Spleen (tissue), 11 donors: ENCODE data around the gene IMPDH1. TPM values are rescaled to one million over a fixed set of nuclear protein-coding genes. Genes with fewer than 3 reads are reported as not detected.

Experiments used
- DNase-seq: peaks from one replicate; pipeline ENCODE4 v3.0.0-alpha.2; 2020
- H3K27ac ChIP-seq, 8 donors: fragments of 200-600 bp; sonication (generic) in 7 of 8; 1 replicate in 4 of 8; 2 replicates in 4 of 8; pipeline versions ENCODE4 v1.5.0 to v1.8.0; 2016 to 2021; ENCODE audit warnings: inconsistent platforms in 4 of 8, mild to moderate bottlenecking in 4 of 8, moderate library complexity in 1 of 8
- H3K27me3 ChIP-seq, 7 donors: fragments of 200-600 bp; sonication (generic) in 6 of 7; replicated peaks in 1 of 7; 1 replicate in 4 of 7; 2 replicates in 3 of 7; pipeline versions ENCODE4 v1.5.0 to v1.8.0; 2016 to 2021; ENCODE audit warnings: inconsistent platforms in 3 of 7, mild to moderate bottlenecking in 1 of 7
- H3K36me3 ChIP-seq, 6 donors: fragments of 200-600 bp; sonication (generic) in 5 of 6; 1 replicate in 4 of 6; 2 replicates in 2 of 6; pipeline versions ENCODE4 v1.5.0 to v1.8.0; 2016 to 2021; ENCODE audit warnings: inconsistent platforms in 2 of 6
- H3K4me1 ChIP-seq, 6 donors: fragments of 200-600 bp; sonication (generic) in 5 of 6; 1 replicate in 3 of 6; 2 replicates in 3 of 6; pipeline versions ENCODE4 v1.5.0 to v1.8.0; 2016 to 2021; ENCODE audit warnings: inconsistent platforms in 3 of 6
- H3K4me3 ChIP-seq, 8 donors: fragments of 200-600 bp; sonication (generic) in 7 of 8; 1 replicate in 4 of 8; 2 replicates in 4 of 8; pipeline versions ENCODE4 v1.5.0 to v1.8.0; 2016 to 2021; ENCODE audit warnings: inconsistent platforms in 4 of 8, mild to moderate bottlenecking in 4 of 8, moderate library complexity in 2 of 8
- H3K9me3 ChIP-seq, 8 donors: fragments of 200-600 bp; sonication (generic) in 7 of 8; 1 replicate in 4 of 8; 2 replicates in 4 of 8; pipeline versions ENCODE4 v1.5.0 to v1.8.0; 2016 to 2021; ENCODE audit warnings: inconsistent platforms in 4 of 8
- POLR2A ChIP-seq, 3 donors: fragments of 450-650 bp; IDR thresholded peaks; one replicate each; pipeline ENCODE4 v1.5.1; 2017; ENCODE audit warnings: antibody characterized with exemption in 3 of 3, mild to moderate bottlenecking in 1 of 3
- POLR2AphosphoS5 ChIP-seq, 3 donors: sonication (generic); formaldehyde crosslinking; IDR thresholded peaks; one replicate each; pipeline ENCODE4 v1.5.1; 2017; ENCODE audit warnings: antibody characterized with exemption in 3 of 3
- WGBS, 5 donors: extraction: QIAGEN DNeasy Blood & Tissue Kit in 3 of 5; methylation state at CpG; one replicate each; pipeline versions ENCODE4 v1.1.5 to v1.1.7; 2013 to 2018; 5-methylcytosine and 5-hydroxymethylcytosine counted together
- intact Hi-C: fragments of 100-400 bp; cut with DNase I; formaldehyde crosslinking; loops from one replicate; pipeline ENCODE4 v1.15.0; 2023; ENCODE audit warnings: low total_unique reads
- polyA plus RNA-seq, 3 donors: library from polyadenylated mRNA; stranded (reverse); fragments of 200-250 nt; gene quantifications; one replicate each; pipeline ENCODE4 v1.2.1, GENCODE V29; 2013
- total RNA-seq, 7 donors: library from RNA; depleted of rRNA in 3 of 7; stranded (reverse); fragments of >200 nt in 3 of 7; fragmentation: NEBNext Ultra II Directional in 4 of 7; extraction: Animal tissue kit (Norgen Biotek cat#: 25700) in 4 of 7; gene quantifications; one replicate each; pipeline versions ENCODE4 v1.1.0 to v1.2.1, GENCODE V29; 2016 to 2021
- TF ChIP-seq, protein P1 (sequence below), 11 experiments: fragments of 200-600 bp in 7 of 11; fragments of 450-650 bp in 4 of 11; sonication (generic) in 4 of 11; IDR thresholded peaks in 8 of 11; conservative IDR thresholded peaks in 3 of 11; 1 replicate in 7 of 11; 2 replicates in 4 of 11; pipeline versions ENCODE4 v1.4.0 to v1.8.0; 2016 to 2021; ENCODE audit warnings: antibody characterized with exemption in 11 of 11, inconsistent platforms in 4 of 11, mild to moderate bottlenecking in 1 of 11
- donor health status: healthy with polysubstance abuse.
- donor health status: DM: no; HTN: no; CAD: no; lungs with moderate emphysema.
- donor health status: DM: no; HTN: no; CAD: no.
- donor health status: Bipolar disorder and iron deficiency.
- donor health status: healthy.
- donor health status: DM: no; HTN: no; CAD: no.
- donor health status: DM: yes; HTN: yes; CAD: no.

IMPDH1 gene
- total and polyA plus RNA-seq, 10 donors: 29.9 to 120 (median 83.1) TPM

DNA sequence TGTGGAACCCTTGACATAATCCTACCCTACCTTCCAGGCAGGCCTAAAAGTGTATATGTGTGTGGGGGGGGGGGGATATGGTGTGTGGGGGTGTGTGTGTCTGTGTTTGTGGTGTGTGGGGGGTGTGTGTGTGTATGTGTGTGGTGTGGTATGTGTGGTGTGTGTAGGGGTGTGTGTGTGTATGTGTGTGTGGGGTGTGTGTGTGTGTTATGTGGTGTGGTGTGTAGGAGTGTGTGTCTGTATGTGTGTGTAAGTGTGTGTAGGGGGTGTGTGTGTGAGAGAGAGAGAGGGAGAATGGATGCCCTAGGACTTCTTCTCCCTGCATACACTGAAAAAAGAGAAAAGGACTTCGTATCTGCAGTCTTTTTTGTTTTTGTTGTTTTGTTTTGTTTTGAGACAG, 12.3 kb upstream of the IMPDH1 start:
- Histone ChIP-seq H3K27ac (no peak overlapping the region), H3K4me3 (no peak overlapping the region), H3K27me3 (no peaks in the 10 kb centered on the region), H3K36me3 (no peaks in the 10 kb centered on the region), H3K9me3 (no peaks in the 10 kb centered on the region), H3K4me1 (peaks cover 0 to 7% (median under 1%) of the 10 kb centered on the region in 6 donors)
- DNase-seq: no peak
- TF ChIP-seq POLR2AphosphoS5 (IDR thresholded peaks at IDR 0.05) (no peak), POLR2A (IDR thresholded peaks at IDR 0.05) (no peak)
- TF ChIP-seq, protein P1, sequence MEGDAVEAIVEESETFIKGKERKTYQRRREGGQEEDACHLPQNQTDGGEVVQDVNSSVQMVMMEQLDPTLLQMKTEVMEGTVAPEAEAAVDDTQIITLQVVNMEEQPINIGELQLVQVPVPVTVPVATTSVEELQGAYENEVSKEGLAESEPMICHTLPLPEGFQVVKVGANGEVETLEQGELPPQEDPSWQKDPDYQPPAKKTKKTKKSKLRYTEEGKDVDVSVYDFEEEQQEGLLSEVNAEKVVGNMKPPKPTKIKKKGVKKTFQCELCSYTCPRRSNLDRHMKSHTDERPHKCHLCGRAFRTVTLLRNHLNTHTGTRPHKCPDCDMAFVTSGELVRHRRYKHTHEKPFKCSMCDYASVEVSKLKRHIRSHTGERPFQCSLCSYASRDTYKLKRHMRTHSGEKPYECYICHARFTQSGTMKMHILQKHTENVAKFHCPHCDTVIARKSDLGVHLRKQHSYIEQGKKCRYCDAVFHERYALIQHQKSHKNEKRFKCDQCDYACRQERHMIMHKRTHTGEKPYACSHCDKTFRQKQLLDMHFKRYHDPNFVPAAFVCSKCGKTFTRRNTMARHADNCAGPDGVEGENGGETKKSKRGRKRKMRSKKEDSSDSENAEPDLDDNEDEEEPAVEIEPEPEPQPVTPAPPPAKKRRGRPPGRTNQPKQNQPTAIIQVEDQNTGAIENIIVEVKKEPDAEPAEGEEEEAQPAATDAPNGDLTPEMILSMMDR (IDR thresholded peaks at IDR 0.05 in 8 of 11, conservative IDR thresholded peaks at IDR 0.05 in 3 of 11): peak in 1 of 11 experiments; percentile 3
- intact Hi-C loops: no loop called here
- WGBS, 5 donors: 71 to 89% (median 82%) methylated on average over 1 of the region's 1 CpG

DNA sequence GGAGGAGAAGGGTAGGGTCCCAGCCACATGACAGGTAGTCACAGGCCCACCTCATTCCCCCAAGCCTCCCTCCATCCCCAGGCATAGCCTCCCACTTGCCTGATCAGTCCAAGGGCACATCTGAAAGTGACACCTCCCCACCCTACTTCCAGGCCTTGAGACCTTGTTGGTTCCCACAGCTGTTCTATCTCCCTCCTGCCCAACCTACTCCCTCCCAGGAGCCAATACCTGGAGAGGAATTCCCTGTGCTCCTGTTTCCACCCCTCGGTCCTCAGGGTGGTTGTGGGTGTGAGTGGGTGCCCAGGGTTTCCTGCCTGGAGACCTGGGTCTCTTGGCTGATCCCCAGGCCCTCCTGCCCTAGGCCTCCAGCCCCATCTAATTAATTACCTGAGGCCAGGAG, 11.6 kb upstream of the IMPDH1 start:
- Histone ChIP-seq H3K4me3 (no peak overlapping the region), H3K27me3 (no peaks in the 10 kb centered on the region), H3K4me1 (peaks cover 0 to 7% (median 0%) of the 10 kb centered on the region in 6 donors), H3K36me3 (no peaks in the 10 kb centered on the region), H3K9me3 (no peaks in the 10 kb centered on the region), H3K27ac (no peak overlapping the region)
- no peak for DNase-seq
- 80 to 93% (median 83%) methylated on average over 1 of the region's 1 CpG for WGBS, 5 donors
- TF ChIP-seq POLR2A (IDR thresholded peaks at IDR 0.05) (no peak), POLR2AphosphoS5 (IDR thresholded peaks at IDR 0.05) (no peak)
- TF ChIP-seq, protein P1 (IDR thresholded peaks at IDR 0.05 in 8 of 11, conservative IDR thresholded peaks at IDR 0.05 in 3 of 11): no peak
- intact Hi-C loops: no loop called here

DNA sequence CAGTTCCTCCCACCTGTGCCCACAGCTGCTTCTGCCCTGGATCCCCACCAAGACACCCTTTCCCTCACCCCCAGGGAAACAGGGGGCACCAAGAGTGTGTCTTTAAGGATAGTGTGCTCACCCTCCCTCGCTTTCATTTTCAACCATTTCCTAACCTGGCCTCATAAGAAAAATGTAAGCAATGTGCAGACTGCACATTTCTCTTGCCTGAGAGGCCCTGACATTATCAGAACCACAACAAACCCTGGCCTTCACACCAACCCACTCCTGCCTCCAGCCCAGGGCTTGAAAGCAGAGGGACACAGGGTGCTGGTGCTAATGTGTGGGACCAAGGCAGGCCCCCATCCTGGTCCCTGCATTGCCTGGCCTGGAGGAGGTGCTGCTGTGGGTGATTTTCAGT, 11.0 kb upstream of the IMPDH1 start:
- 75 to 93% (median 89%) methylated on average over 1 of the region's 1 CpG for WGBS, 5 donors
- no peak for DNase-seq
- TF ChIP-seq, protein P1 (IDR thresholded peaks at IDR 0.05 in 8 of 11, conservative IDR thresholded peaks at IDR 0.05 in 3 of 11): no peak
- TF ChIP-seq POLR2A (IDR thresholded peaks at IDR 0.05) (no peak), POLR2AphosphoS5 (IDR thresholded peaks at IDR 0.05) (no peak)
- Histone ChIP-seq H3K27ac (no peak overlapping the region), H3K36me3 (no peaks in the 10 kb centered on the region), H3K4me1 (peaks cover 0 to 7% (median 0%) of the 10 kb centered on the region in 6 donors), H3K27me3 (no peaks in the 10 kb centered on the region), H3K9me3 (no peaks in the 10 kb centered on the region), H3K4me3 (no peak overlapping the region)
- intact Hi-C loops: no loop called here

DNA sequence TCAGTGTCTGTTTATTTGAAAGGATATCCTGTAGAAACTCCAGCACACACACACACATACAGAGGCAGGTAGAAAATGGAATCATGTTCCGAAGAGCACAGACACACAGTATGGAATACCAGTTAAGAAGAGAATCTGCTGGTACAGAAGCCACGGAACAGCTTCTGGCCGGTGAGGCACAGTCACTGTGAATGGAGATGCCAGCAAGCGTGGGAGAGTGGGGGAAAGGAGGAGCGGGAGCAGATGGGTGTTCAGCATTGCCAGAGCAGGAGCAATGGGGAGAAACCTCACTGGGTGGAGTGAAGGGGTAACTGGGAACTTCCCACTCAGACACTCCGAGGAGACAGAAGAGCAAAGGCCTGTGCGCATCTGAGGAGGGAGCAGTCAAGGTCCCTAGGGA, 9.5 kb upstream of the IMPDH1 start:
- Histone ChIP-seq H3K27ac (no peak overlapping the region), H3K9me3 (no peaks in the 10 kb centered on the region), H3K4me1 (peaks cover 0 to 7% (median 0%) of the 10 kb centered on the region in 6 donors), H3K36me3 (no peaks in the 10 kb centered on the region), H3K27me3 (no peaks in the 10 kb centered on the region), H3K4me3 (no peak overlapping the region)
- WGBS, 5 donors: 89 to 95% (median 93%) methylated on average over 7 of the region's 7 CpGs
- no peak for TF ChIP-seq POLR2AphosphoS5 (IDR thresholded peaks at IDR 0.05)
- TF ChIP-seq, protein P1 (IDR thresholded peaks at IDR 0.05 in 8 of 11, conservative IDR thresholded peaks at IDR 0.05 in 3 of 11): no peak
- intact Hi-C loops: no loop called here
- DNase-seq: no peak
